IMR-90 (cell line): ENCODE measurements around the gene CSK. TPM values are rescaled to one million over a fixed set of nuclear protein-coding genes. Genes with fewer than 3 reads are reported as not detected.
A peak's percentile ranks its signal among the peaks of the same experiment; 100 is the strongest.

ENCODE experiments used
- ATAC-seq: fragments of 200-7000 bp; cut with Tn5 transposase; 2 replicates; pipeline ENCODE4 v1.9.1; 2020; ENCODE audit warnings: low read depth, mild to moderate bottlenecking, moderate library complexity
- BruUV-seq: library from RNA; stranded (reverse); fragments of 400-500 nt; replicated peaks from 2 replicates; lab custom pipeline; 2021; lab: Mats Ljungman, UMichigan
- CTCF ChIA-PET: fragments of 300-600 bp; formaldehyde crosslinking; extraction: SDS; loops from one replicate; lab custom pipeline; 2021; ENCODE audit warnings: antibody characterized with exemption; lab: Yijun Ruan, JAX
- POLR2A ChIA-PET: fragments of 300-600 bp; sonication (Branson Sonifier 250); formaldehyde crosslinking; loops from one replicate; lab custom pipeline; 2022; ENCODE audit warnings: antibody characterized with exemption; ENCODE audit not compliant: unreplicated experiment; lab: Charles Lee
- DNase-seq: peaks from one replicate; pipeline ENCODE4 v3.0.0; 2013
- H2AFZ ChIP-seq: replicated peaks from 2 replicates; pipeline ENCODE3; 2013; ENCODE audit warnings: low read length, mild to moderate bottlenecking; ENCODE audit not compliant: poor library complexity
- H2AK5ac ChIP-seq: 2 replicates; pipeline ENCODE4 v1.6.1; 2013; ENCODE audit warnings: low read depth, low read length, inconsistent platforms
- H2AK9ac ChIP-seq: replicated peaks from 2 replicates; pipeline ENCODE3; 2013; ENCODE audit warnings: mild to moderate bottlenecking, low read depth, low read length, moderate library complexity; ENCODE audit not compliant: poor library complexity
- H2BK120ac ChIP-seq: 2 replicates; pipeline ENCODE4 v1.6.1; 2013; ENCODE audit warnings: low read depth, low read length, inconsistent platforms
- H2BK15ac ChIP-seq: 3 replicates; pipeline ENCODE4 v1.6.1; 2013; ENCODE audit warnings: low read depth, low read length, inconsistent platforms
- H2BK20ac ChIP-seq: 2 replicates; pipeline ENCODE4 v1.6.1; 2013; ENCODE audit warnings: low read depth, mild to moderate bottlenecking, inconsistent platforms, low read length, moderate library complexity
- H2BK5ac ChIP-seq: 2 replicates; pipeline ENCODE4 v1.6.1; 2013; ENCODE audit warnings: mild to moderate bottlenecking, low read depth, low read length, inconsistent platforms; ENCODE audit not compliant: poor library complexity, severe bottlenecking
- H3K14ac ChIP-seq: replicated peaks from 2 replicates; pipeline ENCODE4 v1.6.1; 2013; ENCODE audit warnings: low read depth, low read length, inconsistent platforms
- H3K18ac ChIP-seq: 2 replicates; pipeline ENCODE4 v1.6.1; 2013; ENCODE audit warnings: low read depth, low read length, control low read depth
- H3K23ac ChIP-seq: 2 replicates; pipeline ENCODE4 v1.6.1; 2013; ENCODE audit warnings: low read depth, low read length, inconsistent platforms
- H3K27ac ChIP-seq: 2 replicates; pipeline ENCODE4 v1.5.1; 2013; ENCODE audit warnings: mild to moderate bottlenecking, control low read depth, low read length; ENCODE audit not compliant: insufficient read depth
- H3K27me3 ChIP-seq: 2 replicates; pipeline ENCODE4 v1.6.1; 2013; ENCODE audit warnings: low read length; ENCODE audit not compliant: control insufficient read depth, insufficient read depth
- H3K36me3 ChIP-seq: 2 replicates; pipeline ENCODE4 v1.6.1; 2013; ENCODE audit warnings: low read length, mixed read lengths; ENCODE audit not compliant: control insufficient read depth, insufficient read depth
- H3K4ac ChIP-seq: 2 replicates; pipeline ENCODE4 v1.6.1; 2013; ENCODE audit warnings: low read depth, low read length, inconsistent platforms
- H3K4me1 ChIP-seq: 2 replicates; pipeline ENCODE4 v1.6.1; 2013; ENCODE audit warnings: low read length, mixed read lengths; ENCODE audit not compliant: control insufficient read depth, insufficient read depth
- H3K4me2 ChIP-seq: 2 replicates; pipeline ENCODE4 v1.6.1; 2013; ENCODE audit warnings: low read depth, mild to moderate bottlenecking, control low read depth, low read length, moderate library complexity
- H3K4me3 ChIP-seq: 2 replicates; pipeline ENCODE4 v1.5.1; 2013; ENCODE audit warnings: low read depth, mild to moderate bottlenecking, control low read depth, low read length, moderate library complexity; ENCODE audit not compliant: insufficient read depth
- H3K56ac ChIP-seq: 2 replicates; pipeline ENCODE4 v1.6.1; 2013; ENCODE audit warnings: low read length, inconsistent platforms; ENCODE audit not compliant: insufficient read depth; ENCODE audit errors: extremely low read depth
- H3K79me1 ChIP-seq, 2 experiments: 2 replicates each; pipeline ENCODE4 v1.6.1; 2013; ENCODE audit warnings: low read length in 2 of 2, inconsistent platforms in 1 of 2, low read depth in 1 of 2
- H3K9ac ChIP-seq: 2 replicates; pipeline ENCODE4 v1.6.1; 2013; ENCODE audit warnings: low read depth, low read length, control low read depth
- H3K9me1 ChIP-seq: 2 replicates; pipeline ENCODE4 v1.6.1; 2013; ENCODE audit warnings: low read length, inconsistent platforms; ENCODE audit not compliant: insufficient read depth
- H3K9me3 ChIP-seq: 2 replicates; pipeline ENCODE4 v1.6.1; 2013; ENCODE audit warnings: low read length; ENCODE audit not compliant: control insufficient read depth, insufficient read depth
- H4K20me1 ChIP-seq: 2 replicates; pipeline ENCODE4 v1.6.1; 2013; ENCODE audit warnings: low read length, inconsistent platforms; ENCODE audit not compliant: insufficient read depth
- H4K5ac ChIP-seq: 2 replicates; pipeline ENCODE4 v1.6.1; 2013; ENCODE audit warnings: mild to moderate bottlenecking, low read depth, low read length, control low read depth
- H4K8ac ChIP-seq, 2 experiments: 2 replicates each; pipeline ENCODE4 v1.6.1; 2013; ENCODE audit warnings: low read depth in 2 of 2, low read length in 2 of 2, control low read depth in 1 of 2, inconsistent platforms in 1 of 2
- H4K91ac ChIP-seq: 2 replicates; pipeline ENCODE4 v1.6.1; 2013; ENCODE audit warnings: low read depth, low read length, inconsistent platforms; ENCODE audit not compliant: insufficient read depth
- CTCF ChIP-seq: conservative IDR thresholded peaks from 2 replicates; pipeline ENCODE4 v1.5.1; 2012; ENCODE audit warnings: mild to moderate bottlenecking, low read depth, low read length, improper control_type of control experiment
- MAFK ChIP-seq: IDR thresholded peaks from 2 replicates; pipeline ENCODE4 v1.6.1; 2012; ENCODE audit warnings: low read depth, low read length, improper control_type of control experiment
- MAZ ChIP-seq: IDR thresholded peaks from 2 replicates; pipeline ENCODE4 v1.6.1; 2012; ENCODE audit warnings: low read depth, mild to moderate bottlenecking, low read length, improper control_type of control experiment, moderate library complexity, borderline replicate concordance
- NFE2L2 ChIP-seq: fragments of 150-350 bp; IDR thresholded peaks from 2 replicates; pipeline ENCODE4 v1.6.1; 2016; ENCODE audit warnings: low read depth, mild to moderate bottlenecking, low read length
- RAD21 ChIP-seq: IDR thresholded peaks from 2 replicates; pipeline ENCODE4 v1.6.1; 2012; ENCODE audit warnings: low read length, improper control_type of control experiment
- USF2 ChIP-seq: fragments of 150-350 bp; IDR thresholded peaks from 2 replicates; pipeline ENCODE4 v1.6.1; 2017; ENCODE audit warnings: mild to moderate bottlenecking, antibody characterized with exemption, low read length, low read depth
- WGBS, 2 experiments: methylation state at CpG; one replicate each; pipeline versions ENCODE4 v1.1.5 to v1.1.7; 2013; ENCODE audit warnings: missing lambda C conversion rate in 2 of 2; ENCODE audit not compliant: insufficient read length in 1 of 2; ENCODE audit errors: extremely low coverage in 2 of 2; 5-methylcytosine and 5-hydroxymethylcytosine counted together
- dilution Hi-C: fragments of 300-500 bp; cut with HindIII; formaldehyde crosslinking; loops from one replicate; pipeline ENCODE4 v1.14.3; 2018; ENCODE audit warnings: low sequenced_read_pairs; ENCODE audit not compliant: unreplicated experiment
- in situ Hi-C: fragments of 300-500 bp; cut with MboI; formaldehyde crosslinking; loops from 3 replicates; pipeline ENCODE4 v1.14.3; 2019; ENCODE audit warnings: low sequenced_read_pairs, inconsistent platforms, mixed read lengths
- intact Hi-C: fragments of 100-400 bp; cut with micrococcal nuclease; formaldehyde crosslinking; loops from 2 replicates; pipeline ENCODE4 v1.10.0; 2022
- polyA plus RNA-seq, 3 experiments: library from polyadenylated mRNA; depleted of rRNA; stranded (reverse); fragments of >200 nt; gene quantifications; 2 replicates each; pipeline ENCODE4 v1.2.3, GENCODE V29; 2012; ENCODE audit warnings: low replicate concordance in 1 of 3
- total RNA-seq: library from RNA; depleted of rRNA; stranded (reverse); fragments of >200 nt; gene quantifications from 2 replicates; pipeline ENCODE4 v1.2.3, GENCODE V29; 2012
- TF ChIP-seq, protein P1 (sequence below): fragments of 150-350 bp; IDR thresholded peaks from 2 replicates; pipeline ENCODE4 v1.6.1; 2016; ENCODE audit warnings: low read depth, mild to moderate bottlenecking, low read length, moderate library complexity, borderline replicate concordance

The CSK gene
- total and polyA plus RNA-seq, 2 of the 4 experiments (the other 2 are of a cell fraction), result 10.8 to 54.0 TPM

DNA sequence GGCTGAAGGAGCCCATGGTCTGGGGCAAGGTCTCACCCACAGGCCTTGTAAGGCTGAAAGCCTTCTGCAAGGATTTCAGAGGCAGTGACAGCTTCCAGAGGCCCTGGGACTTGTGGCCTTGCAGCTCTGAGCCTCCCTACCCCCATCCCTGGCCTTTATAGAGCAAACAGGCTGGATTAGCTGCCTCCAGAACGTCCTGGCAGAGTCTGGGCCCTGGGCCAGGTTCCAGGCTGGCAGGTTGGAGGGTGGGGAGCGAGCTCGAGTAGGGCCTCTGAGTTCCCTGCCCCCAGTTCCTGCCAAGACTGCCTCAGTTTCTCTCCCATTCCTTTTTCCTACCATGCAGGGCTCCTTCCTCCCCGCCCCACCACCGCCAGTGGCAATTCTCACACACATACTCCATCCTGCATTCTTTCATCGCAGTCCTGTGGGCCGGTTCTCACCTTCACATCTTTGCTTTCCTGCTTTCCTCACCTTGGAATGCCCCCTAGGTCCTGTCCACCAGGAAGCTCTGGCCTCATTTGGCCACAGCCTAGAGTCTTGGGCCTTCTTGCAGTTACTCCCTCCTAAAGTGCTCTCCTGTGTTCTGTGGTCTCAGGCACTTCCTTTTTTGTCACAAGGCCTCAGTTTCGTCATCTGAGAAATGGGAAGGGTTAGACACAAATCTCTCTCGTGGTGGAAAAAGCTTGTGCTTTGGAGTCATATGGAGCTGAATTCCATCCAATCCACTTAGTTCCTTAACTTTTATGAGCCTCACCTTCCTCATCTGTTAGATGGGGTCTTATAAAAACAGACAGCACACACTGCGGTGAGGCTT, 33.4 kb downstream of the CSK start:
- no peak for DNase-seq

More for the DNA sequence above, 33.4 kb downstream of the CSK start:
- H2AK5ac ChIP-seq, result no peak overlapping the region
- no peak overlapping the region for H2AK9ac ChIP-seq
- intact Hi-C loops, result no loop called here
- dilution Hi-C loops, result no loop called here
- H2AFZ ChIP-seq, result peak overlapping the region; percentile 63
- no peak overlapping the region for H4K5ac ChIP-seq
- WGBS, 2 experiments, result 80% methylated on average over 3 of the region's 10 CpGs; no CpG with 5 or more reads in 1 of the 2 experiments
- no peak overlapping the region for H2BK15ac ChIP-seq
- no peaks in the 10 kb centered on the region for H3K4me1 ChIP-seq
- no peaks in the 10 kb centered on the region for H3K36me3 ChIP-seq
- no peak overlapping the region for H3K4me2 ChIP-seq
- no TSS peak for BruUV-seq
- no peak overlapping the region for H3K18ac ChIP-seq
- no peak overlapping the region for H2BK5ac ChIP-seq
- ChIA-PET POLR2A (no interaction called here), CTCF (interaction anchor here (1.6 kb wide), 1 partner anchor 34 kb away, joined by 6 read pairs; the partner anchor contains the start of gene CSK)
- H3K14ac ChIP-seq, result no peak overlapping the region
- H3K23ac ChIP-seq, result no peak overlapping the region; the same call in 1 of the 2 replicates
- no peak overlapping the region for H2BK120ac ChIP-seq
- peaks cover 4% of the 10 kb centered on the region; the same call in 1 of the 2 replicates for H4K20me1 ChIP-seq
- in situ Hi-C loops, result no loop called here
- no peak overlapping the region for H3K9ac ChIP-seq
- no peak overlapping the region for H3K27ac ChIP-seq
- no peak overlapping the region for H3K56ac ChIP-seq
- H3K9me3 ChIP-seq, result no peaks in the 10 kb centered on the region
- H4K8ac ChIP-seq, result no peak overlapping the region
- no peak overlapping the region for H3K4me3 ChIP-seq
- no peak overlapping the region for H3K4ac ChIP-seq
- 0 out of 2 replicates have a peak, but pooled peaks cover 4% of the 10 kb centered on the region for H3K9me1 ChIP-seq
- H3K79me1 ChIP-seq, result no peaks in the 10 kb centered on the region
- H4K91ac ChIP-seq, result no peak overlapping the region
- TF ChIP-seq MAZ (no peak), NFE2L2 (no peak), MAFK (no peak), USF2 (no peak), CTCF (no peak), RAD21 (no peak)
- TF ChIP-seq, protein P1, sequence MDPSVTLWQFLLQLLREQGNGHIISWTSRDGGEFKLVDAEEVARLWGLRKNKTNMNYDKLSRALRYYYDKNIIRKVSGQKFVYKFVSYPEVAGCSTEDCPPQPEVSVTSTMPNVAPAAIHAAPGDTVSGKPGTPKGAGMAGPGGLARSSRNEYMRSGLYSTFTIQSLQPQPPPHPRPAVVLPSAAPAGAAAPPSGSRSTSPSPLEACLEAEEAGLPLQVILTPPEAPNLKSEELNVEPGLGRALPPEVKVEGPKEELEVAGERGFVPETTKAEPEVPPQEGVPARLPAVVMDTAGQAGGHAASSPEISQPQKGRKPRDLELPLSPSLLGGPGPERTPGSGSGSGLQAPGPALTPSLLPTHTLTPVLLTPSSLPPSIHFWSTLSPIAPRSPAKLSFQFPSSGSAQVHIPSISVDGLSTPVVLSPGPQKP, result no peak
- H2BK20ac ChIP-seq, result no peak overlapping the region
- H3K27me3 ChIP-seq, result peaks cover 8% of the 10 kb centered on the region; the same call in 1 of the 2 replicates
- ATAC-seq, result no peak
